GM15510 (cell line): Measurements from ENCODE around the gene PUSL1.
A peak's percentile ranks its signal among the peaks of the same experiment; 100 is the strongest.

Experiments used
- POLR2A ChIP-seq: IDR thresholded peaks from 3 replicates; pipeline ENCODE4 v1.6.1; 2011; ENCODE audit warnings: borderline replicate concordance; ENCODE audit not compliant: insufficient read length; ENCODE audit errors: extremely low read depth

Gene PUSL1

GRCh38 chr1:1309251-1310108 is 1.1 kb downstream of the PUSL1 start:
- TF ChIP-seq POLR2A, result no peak

DNA sequence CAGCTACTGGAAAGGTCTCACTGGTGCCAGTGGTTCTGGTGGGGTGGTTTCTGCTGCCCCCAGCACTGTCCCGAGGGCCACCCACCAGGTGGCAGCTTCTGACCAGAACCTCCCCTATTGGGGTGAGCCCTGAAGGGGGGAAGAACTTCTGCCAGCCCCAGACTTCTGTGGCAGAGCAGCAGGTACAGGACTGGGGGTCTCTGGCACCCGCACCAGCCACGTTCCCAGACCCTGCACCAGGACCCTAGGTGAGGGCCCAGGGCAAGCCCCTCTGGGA is 1.6 kb downstream of the PUSL1 start:
- TF ChIP-seq POLR2A, result no peak

DNA sequence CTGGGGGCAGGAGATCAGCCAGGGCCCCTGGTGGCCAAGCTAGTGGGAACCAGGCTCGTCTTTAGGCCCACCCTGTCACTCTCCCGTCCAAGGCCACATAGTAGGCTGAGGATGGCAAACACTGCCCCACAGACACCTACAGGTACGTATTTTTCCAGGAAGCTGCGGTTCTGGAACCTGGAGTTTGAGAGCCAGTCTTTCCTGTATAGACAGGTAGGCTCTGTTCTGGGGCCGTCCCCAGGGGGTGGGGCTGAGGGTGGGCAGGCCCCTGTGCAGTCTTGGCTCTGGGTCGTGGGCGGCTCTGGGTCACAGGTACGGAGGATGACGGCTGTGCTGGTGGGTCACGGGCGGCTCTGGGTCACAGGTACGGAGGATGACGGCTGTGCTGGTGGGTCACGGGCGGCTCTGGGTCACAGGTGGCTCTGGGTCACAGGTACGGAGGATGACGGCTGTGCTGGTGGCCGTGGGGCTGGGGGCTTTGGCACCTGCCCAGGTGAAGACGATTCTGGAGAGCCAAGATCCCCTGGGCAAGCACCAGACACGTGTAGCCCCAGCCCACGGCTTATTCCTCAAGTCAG is 2.2 kb downstream of the PUSL1 start:
- no peak for TF ChIP-seq POLR2A

DNA sequence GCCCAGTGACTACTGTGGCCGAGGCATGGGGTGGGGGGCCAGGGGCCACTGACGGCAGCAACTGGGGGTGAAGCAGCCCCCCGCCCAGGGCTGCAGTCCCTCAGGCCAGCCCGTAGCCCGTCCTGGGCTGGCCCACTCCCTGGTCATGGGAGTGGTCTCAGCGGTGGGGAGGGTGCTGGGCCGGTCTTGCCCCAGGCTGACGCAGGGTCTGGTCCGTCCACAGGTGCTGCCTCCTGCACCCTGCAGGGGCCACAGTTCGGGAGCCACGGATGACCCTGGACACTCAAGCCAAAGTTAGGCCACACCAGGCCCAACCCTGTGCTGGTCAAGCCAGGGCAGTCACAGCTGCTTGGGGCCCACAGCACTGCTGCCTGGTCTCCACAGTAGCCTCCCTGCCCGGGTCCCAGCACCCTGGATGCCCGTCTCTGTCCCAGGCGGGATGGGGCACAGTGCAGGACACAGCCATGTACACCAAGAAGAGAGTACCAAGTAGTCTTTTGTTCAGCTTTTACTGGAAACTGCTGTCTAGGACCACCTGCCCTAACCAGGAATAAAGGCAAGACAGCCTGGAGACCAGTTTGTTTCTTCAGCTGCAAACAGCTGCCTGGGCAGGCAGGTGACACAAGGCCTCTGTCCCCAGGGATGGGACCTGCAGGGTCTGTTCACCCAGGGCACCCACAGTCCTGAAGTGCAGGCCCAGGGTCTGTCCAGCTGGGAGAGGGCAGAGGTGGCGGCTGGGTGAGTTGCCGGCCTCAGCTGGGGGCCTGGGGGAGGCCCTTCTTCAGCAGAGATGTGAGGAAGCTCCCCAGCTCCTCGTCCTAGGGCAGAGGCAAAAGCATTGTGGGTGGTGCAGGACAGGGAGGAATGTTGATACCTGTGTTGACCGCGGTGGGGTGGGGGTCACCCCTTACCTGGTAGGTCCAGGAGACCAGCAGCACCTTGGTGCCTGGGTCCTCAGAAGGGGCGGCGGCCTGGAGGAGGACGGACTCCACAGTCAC is 3.0 kb downstream of the PUSL1 start:
- TF ChIP-seq POLR2A, result peak; percentile 15

DNA sequence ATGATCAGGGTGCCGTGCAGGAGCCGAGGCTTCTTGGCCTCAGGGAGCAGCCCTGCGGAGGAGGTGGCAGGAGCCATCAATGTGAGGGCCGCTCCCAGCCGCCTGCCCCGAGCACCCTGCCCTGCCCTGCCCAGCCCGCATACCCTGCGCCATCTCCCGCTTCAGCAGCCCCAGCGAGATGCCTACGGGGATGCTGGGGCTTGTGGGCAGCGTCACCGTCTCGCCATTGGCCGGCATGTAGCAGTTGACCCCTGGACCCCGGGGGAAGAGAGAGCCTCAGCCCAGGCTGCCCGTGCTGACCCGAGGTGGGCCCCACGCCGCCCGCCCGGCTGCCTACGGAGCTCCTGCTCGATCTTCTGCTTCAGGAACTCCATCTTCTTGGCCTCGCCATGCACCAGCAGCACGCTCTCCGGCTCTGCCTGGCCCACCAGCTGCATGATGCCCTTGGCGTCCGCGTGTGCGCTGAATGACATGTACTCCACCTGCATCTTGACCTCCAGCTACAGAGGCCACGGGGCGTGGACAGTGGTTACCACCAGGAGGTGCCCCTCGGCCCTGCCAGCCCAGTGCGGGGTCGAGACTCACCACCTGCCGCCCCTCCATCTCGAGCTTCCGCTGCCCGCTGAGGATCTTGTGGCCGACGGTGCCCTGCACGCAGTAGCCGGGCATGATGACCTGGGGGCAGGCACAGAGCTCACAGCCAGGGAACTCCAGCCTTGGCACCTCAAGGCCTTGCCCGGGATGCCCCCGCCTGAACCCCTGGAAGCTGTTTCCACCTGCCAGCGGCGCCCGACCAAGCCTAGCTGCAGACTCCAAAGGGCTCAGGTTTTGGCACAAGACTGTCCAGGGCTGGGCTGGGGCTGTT is 4.3 kb downstream of the PUSL1 start:
- TF ChIP-seq POLR2A, result no peak

- TF ChIP-seq POLR2A, result no peak
Measured at GRCh38 chr1:1313500-1314236, 5.3 kb downstream of the PUSL1 start.

DNA sequence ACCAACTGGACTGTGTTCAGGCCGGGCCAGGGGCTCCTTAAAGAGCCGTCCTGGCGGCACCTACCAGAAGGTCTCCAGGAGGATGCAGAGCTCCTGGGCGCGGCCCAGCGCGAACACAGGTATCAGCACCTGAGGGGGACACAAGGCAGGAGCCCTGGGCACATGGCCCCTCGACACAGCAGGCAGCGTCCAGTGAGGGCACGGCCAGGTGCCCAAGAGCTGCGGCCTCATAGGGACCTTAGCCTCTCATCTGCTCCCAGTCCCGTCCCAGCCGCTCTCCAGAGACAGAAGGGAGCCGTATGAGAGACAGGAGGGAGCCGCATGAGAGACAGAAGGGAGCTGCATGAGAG is 5.8 kb downstream of the PUSL1 start:
- TF ChIP-seq POLR2A, result no peak

GRCh38 chr1:1314678-1315335 is 6.4 kb downstream of the PUSL1 start:
- no peak for TF ChIP-seq POLR2A

DNA sequence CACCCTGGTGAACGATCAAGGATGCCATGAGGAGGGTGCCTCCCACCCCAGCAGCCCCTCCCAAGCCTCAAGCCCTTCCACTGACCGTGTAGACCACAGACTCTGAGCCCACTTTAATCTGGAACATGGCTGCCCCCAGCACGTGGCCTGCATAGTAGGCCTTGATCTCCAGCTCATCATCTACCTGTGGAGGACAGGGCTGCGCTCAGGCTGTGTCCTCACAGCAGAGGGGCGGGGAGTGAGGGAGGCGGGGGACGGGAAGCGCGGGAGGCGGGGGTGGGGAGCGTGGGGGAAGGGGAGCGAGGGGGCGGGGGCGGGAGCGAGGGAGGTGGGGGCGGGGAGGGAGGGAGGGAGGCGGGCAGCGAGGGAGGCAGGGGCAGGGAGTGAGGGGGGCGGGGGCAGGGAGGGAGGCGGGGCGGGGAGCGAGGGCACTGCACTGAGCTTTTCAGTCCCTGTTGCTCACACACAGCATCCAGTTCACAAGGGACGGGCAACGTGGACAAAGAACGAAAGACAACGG is 7.1 kb downstream of the PUSL1 start:
- no peak for TF ChIP-seq POLR2A

- TF ChIP-seq POLR2A, result no peak
Measured at GRCh38 chr1:1317420-1317819, 9.0 kb downstream of the PUSL1 start.

DNA sequence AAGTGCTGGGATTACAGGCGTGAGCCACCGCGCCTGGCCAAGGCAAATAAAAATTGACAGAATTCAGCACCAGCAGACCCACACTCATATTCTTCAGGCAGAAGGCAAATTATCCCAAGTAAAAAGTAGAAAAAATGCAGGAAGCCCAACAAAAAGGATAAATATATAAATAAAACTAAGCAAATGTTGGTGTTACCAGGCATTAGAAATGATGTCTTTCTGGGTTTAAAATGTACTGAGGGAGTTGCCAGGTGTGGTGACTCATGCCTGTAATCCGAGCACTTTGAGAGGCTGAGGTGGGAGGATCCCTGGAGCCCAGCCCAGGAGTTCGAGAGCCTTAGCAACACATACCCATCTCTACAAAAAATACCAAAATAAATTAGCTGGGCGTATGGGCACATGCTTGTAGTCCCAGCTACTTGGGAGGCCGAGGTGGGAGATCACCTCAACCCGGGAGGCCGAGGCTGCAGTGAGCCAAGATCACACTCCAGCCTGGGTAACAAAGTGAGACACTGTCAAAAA is 9.8 kb downstream of the PUSL1 start:
- TF ChIP-seq POLR2A, result no peak

DNA sequence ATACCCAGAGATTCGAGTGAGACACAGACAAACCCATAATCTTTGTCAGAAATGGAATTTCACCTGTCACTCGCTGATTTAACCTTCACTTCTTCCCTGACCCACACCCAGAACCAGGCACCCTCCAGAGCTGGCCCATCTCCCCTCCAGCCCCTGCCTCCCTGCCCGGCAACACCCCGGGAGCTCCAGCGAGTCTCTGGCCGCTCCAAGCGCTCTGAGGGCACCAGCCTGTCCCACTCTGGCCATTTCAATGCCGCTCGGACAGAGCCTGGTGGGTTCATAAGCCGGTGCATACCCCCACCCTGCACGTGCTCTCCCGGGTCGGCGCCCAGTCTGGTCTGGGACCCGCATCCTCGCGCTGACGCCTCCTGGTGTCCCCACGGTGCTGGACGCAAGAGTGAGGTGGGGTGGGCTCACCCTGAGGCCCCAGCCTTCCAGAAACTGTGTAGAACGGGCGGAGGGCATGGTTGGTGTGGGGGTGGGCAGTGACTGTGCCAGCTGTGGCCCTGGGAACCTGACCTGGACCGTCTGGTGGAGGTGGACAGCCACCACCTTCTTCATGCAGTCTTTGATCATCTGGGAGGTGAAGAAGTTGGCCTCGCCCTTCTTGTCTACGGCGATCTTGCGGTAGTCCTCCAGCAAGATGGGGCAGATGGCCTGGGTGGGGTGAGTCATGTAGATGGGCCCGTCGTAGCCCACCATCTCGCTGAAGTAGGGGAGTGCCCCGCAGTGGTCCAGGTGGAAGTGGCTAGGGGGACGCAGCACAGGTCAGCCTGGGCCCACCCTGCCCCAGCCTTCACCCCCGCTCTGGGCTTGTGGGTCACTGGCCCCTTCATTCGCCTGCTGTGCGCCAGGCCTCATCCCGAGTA is 10.6 kb downstream of the PUSL1 start:
- TF ChIP-seq POLR2A, result no peak
